Chondrocyte (in vitro differentiated cells): Measurements from ENCODE around the gene SLC44A1. TPM values are rescaled to one million over a fixed set of nuclear protein-coding genes. Genes with fewer than 3 reads are reported as not detected.

ENCODE experiments used
- DNase-seq: peaks from one replicate; pipeline ENCODE4 v3.0.0; 2021; ENCODE audit warnings: mixed read lengths, low spot score
- H3K27ac Mint-ChIP-seq: one replicate; pipeline ENCODE4 v1.8.0; 2021; ENCODE audit warnings: mild to moderate bottlenecking, moderate library complexity, mixed read lengths; ENCODE audit not compliant: unreplicated experiment
- H3K27me3 Mint-ChIP-seq: 2 replicates; pipeline ENCODE4 v1.8.0; 2021; ENCODE audit warnings: low read depth, mixed read lengths
- H3K36me3 Mint-ChIP-seq: 2 replicates; pipeline ENCODE4 v1.8.0; 2021; ENCODE audit warnings: low read depth, mixed read lengths
- H3K4me1 Mint-ChIP-seq: 2 replicates; pipeline ENCODE4 v1.8.0; 2021; ENCODE audit warnings: low read depth, mild to moderate bottlenecking, mixed read lengths
- H3K4me3 Mint-ChIP-seq: one replicate; pipeline ENCODE4 v1.8.0; 2021; ENCODE audit warnings: mild to moderate bottlenecking, moderate library complexity, mixed read lengths; ENCODE audit not compliant: unreplicated experiment
- H3K9me3 Mint-ChIP-seq: 2 replicates; pipeline ENCODE4 v1.8.0; 2021; ENCODE audit warnings: low read depth, mixed read lengths
- long read RNA-seq: library from polyadenylated mRNA; stranded (forward); transcript quantifications from one replicate; pipeline ENCODE4 v2.0.0, GENCODE V29; 2021
- total RNA-seq: library from RNA; stranded (reverse); gene quantifications from 3 replicates; pipeline ENCODE4 v1.2.1, GENCODE V29; 2021
- TF ChIP-seq, protein P1 (sequence below): fragments of 200-600 bp; sonication (generic); IDR thresholded peaks from 2 replicates; pipeline ENCODE4 v1.5.0; 2021; ENCODE audit warnings: antibody characterized with exemption, mild to moderate bottlenecking, moderate library complexity

Gene SLC44A1
- 17.1 to 34.5 TPM (median 18.6 TPM) in 3 replicates for total RNA-seq
- long read RNA-seq, full-length matches to known transcripts, result 53 of 61 reads
- long read RNA-seq, partial matches to known transcripts, result 3 of 61 reads
- long read RNA-seq, other reads (novel, unspliced or antisense), result 5 of 61 reads

DNA sequence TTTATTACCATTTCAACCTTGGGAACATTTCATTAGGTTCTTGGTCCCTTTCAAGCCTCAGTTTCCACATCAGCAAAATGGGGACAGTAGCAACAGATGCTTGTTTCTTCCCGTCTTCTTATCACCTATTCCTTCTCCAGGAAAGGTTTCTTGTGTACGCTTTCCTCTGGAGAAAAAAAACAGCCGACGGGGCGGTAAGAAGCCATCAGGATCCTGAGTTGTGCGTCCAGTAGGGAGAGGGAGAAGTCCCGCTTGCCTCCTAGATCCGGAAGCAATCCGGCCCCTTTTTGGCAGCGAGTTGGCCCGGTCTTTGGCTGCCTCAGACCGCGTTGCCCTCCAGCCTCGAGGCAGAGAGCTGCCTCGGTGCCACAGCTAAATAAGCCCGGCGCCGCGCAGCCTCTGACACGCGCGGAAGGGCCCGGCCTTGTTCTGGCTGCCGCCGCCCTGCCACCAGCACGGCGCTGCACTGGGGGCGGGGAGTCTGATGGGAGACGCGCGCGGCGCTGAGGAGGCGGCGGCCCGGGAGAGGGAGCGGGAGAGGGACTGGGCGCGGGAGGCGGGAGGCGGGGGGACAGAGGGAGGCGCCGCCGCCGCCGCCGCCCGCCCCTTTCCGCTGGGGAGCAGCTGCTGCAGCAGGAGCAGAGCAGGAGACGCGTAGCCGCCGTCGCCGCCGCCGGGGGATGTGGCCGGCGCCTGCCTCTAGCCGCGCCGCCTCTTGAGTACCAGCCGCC lies at the start of gene SLC44A1:
Gene SLC44A1 (plus strand): TSS at position 649 of the 731 bp plus-strand sequence. CDS start 218 bp downstream, outside the sequence.
- no peaks in the 10 kb centered on the region for H3K36me3 Mint-ChIP-seq
- peaks cover 30% of the 10 kb centered on the region for H3K4me1 Mint-ChIP-seq
- peak within 1 kb of the TSS; percentile 82 for H3K4me3 Mint-ChIP-seq
- TF ChIP-seq, protein P1, sequence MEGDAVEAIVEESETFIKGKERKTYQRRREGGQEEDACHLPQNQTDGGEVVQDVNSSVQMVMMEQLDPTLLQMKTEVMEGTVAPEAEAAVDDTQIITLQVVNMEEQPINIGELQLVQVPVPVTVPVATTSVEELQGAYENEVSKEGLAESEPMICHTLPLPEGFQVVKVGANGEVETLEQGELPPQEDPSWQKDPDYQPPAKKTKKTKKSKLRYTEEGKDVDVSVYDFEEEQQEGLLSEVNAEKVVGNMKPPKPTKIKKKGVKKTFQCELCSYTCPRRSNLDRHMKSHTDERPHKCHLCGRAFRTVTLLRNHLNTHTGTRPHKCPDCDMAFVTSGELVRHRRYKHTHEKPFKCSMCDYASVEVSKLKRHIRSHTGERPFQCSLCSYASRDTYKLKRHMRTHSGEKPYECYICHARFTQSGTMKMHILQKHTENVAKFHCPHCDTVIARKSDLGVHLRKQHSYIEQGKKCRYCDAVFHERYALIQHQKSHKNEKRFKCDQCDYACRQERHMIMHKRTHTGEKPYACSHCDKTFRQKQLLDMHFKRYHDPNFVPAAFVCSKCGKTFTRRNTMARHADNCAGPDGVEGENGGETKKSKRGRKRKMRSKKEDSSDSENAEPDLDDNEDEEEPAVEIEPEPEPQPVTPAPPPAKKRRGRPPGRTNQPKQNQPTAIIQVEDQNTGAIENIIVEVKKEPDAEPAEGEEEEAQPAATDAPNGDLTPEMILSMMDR, result no peak
- H3K27ac Mint-ChIP-seq, result peak within 1 kb of the TSS; percentile 75
- H3K9me3 Mint-ChIP-seq, result no peaks in the 10 kb centered on the region
- peak; percentile 99 for DNase-seq
- H3K27me3 Mint-ChIP-seq, result peaks cover 18% of the 10 kb centered on the region

DNA sequence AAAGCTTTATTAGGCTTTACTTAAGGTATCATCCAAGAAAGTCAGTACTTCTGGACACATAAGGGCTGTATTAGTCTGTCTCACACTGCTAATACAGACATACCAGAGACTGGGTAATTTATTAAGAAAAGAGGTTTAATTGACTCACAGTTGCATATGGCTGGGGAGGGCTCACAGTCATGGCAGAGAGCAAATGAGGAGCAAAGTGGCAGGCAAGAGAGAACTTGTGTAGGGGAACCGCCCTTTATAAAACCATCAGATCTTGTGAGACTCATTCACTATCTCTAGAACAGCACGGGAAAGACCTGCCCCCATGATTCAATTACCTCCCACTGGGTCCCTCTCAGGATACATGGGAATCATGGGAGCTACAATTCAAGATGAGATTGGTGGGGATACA lies 49.2 kb upstream of the SLC44A1 start:
- DNase-seq, result no peak
- TF ChIP-seq, protein P1, result no peak
- H3K27me3 Mint-ChIP-seq, result peaks cover 3% of the 10 kb centered on the region
- H3K4me3 Mint-ChIP-seq, result no peak overlapping the region
- H3K4me1 Mint-ChIP-seq, result no peaks in the 10 kb centered on the region
- no peak overlapping the region for H3K27ac Mint-ChIP-seq
- H3K36me3 Mint-ChIP-seq, result no peaks in the 10 kb centered on the region
- no peaks in the 10 kb centered on the region for H3K9me3 Mint-ChIP-seq

DNA sequence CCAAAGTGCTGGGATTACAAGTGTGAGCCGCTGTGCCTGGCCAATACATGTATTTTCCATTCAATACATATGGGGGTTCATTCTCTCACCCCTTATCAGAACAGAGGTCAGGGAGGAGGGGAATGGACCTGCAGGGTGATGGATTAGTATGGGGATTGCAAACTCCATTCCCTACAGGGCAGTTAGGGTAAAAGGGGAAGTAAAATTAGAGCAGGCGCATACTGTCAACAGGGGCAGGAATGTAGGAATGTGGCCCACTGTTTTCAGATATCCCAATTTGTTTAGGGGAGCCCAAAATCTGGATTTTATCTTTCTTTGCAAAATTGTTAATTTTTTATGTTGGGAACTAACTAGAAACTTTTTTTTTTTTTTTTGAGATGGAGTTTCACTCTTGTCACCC lies 46.4 kb upstream of the SLC44A1 start:
- H3K9me3 Mint-ChIP-seq, result no peaks in the 10 kb centered on the region
- H3K4me1 Mint-ChIP-seq, result no peaks in the 10 kb centered on the region
- H3K36me3 Mint-ChIP-seq, result no peaks in the 10 kb centered on the region
- no peak overlapping the region for H3K27ac Mint-ChIP-seq
- H3K4me3 Mint-ChIP-seq, result no peak overlapping the region
- TF ChIP-seq, protein P1, result no peak
- DNase-seq, result no peak
- H3K27me3 Mint-ChIP-seq, result peaks cover 3% of the 10 kb centered on the region

DNA sequence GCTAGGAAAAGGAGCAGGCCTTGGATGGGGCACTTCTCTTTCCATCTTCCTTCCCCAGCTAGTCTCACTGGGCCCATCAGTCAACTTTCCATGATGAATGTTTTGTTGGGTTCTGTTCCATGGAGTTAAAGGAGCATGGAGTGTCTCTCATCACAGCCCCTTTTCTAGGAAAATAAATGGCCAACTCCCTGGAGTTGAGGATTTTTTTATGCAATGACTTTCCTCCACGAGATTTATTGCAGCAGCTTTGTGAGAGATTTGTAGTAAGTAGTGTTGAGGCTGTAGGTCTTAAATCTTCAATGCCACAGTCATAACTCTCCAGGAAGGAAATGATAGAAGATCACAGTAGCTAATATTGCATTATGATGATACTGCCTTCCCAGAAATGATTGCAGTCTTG lies 45.6 kb upstream of the SLC44A1 start:
- no peak overlapping the region for H3K4me3 Mint-ChIP-seq
- no peak for DNase-seq
- H3K36me3 Mint-ChIP-seq, result no peaks in the 10 kb centered on the region
- no peak overlapping the region for H3K27ac Mint-ChIP-seq
- TF ChIP-seq, protein P1, result no peak
- H3K4me1 Mint-ChIP-seq, result no peaks in the 10 kb centered on the region
- no peaks in the 10 kb centered on the region for H3K9me3 Mint-ChIP-seq
- no peaks in the 10 kb centered on the region for H3K27me3 Mint-ChIP-seq

DNA sequence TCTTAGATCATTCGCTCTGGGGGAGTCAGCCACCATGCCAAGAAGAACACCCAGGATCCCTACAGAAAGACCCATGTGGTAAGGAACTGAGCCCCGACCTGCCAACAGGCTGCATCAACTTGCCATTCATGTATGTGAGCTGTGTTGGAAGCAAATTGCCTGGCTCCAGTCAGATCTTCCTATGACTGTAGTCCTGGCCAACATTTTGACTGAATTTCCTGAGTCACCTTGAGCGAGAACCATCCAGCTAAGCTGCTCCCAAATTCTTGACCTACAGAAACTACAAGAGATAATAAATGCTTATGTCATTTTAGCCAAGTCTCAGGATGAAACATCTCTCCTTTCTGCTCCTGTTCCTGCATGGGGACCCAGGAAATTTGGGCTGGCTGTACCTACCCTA lies 40.0 kb upstream of the SLC44A1 start:
- no peak overlapping the region for H3K4me3 Mint-ChIP-seq
- peaks cover 6% of the 10 kb centered on the region for H3K4me1 Mint-ChIP-seq
- no peaks in the 10 kb centered on the region for H3K9me3 Mint-ChIP-seq
- H3K36me3 Mint-ChIP-seq, result no peaks in the 10 kb centered on the region
- TF ChIP-seq, protein P1, result no peak
- H3K27me3 Mint-ChIP-seq, result no peaks in the 10 kb centered on the region
- H3K27ac Mint-ChIP-seq, result no peak overlapping the region
- DNase-seq, result no peak
